Endodermal cell (in vitro differentiated cells): ENCODE data around the gene CDH23. TPM values are rescaled to one million over a fixed set of nuclear protein-coding genes. Genes with fewer than 3 reads are reported as not detected.

Experiments used
- DNase-seq: peaks from one replicate; pipeline ENCODE4 v3.0.0-alpha.2; 2017
- H3K27ac ChIP-seq: 2 replicates; pipeline ENCODE4 v1.5.1; 2013; ENCODE audit warnings: mild to moderate bottlenecking, low read depth, low read length, moderate library complexity
- H3K27me3 ChIP-seq: 2 replicates; pipeline ENCODE4 v1.6.1; 2013; ENCODE audit warnings: mild to moderate bottlenecking, low read length, moderate library complexity; ENCODE audit not compliant: insufficient read depth, control insufficient read depth, poor library complexity, severe bottlenecking
- H3K36me3 ChIP-seq: 2 replicates; pipeline ENCODE4 v1.7.0; 2013; ENCODE audit warnings: mild to moderate bottlenecking, low read length, moderate library complexity; ENCODE audit not compliant: control insufficient read depth, insufficient read depth
- H3K4me1 ChIP-seq: one replicate; pipeline ENCODE4 v1.7.0; 2013; ENCODE audit warnings: low read length; ENCODE audit not compliant: control insufficient read depth, insufficient read depth
- H3K4me3 ChIP-seq: 2 replicates; pipeline ENCODE4 v1.5.1; 2013; ENCODE audit warnings: mild to moderate bottlenecking, low read length, moderate library complexity
- H3K9ac ChIP-seq: 2 replicates; pipeline ENCODE4 v1.6.1; 2013; ENCODE audit warnings: mild to moderate bottlenecking, low read length, moderate library complexity; ENCODE audit not compliant: poor library complexity, severe bottlenecking; ENCODE audit errors: extremely low read depth
- H3K9me3 ChIP-seq: 2 replicates; pipeline ENCODE4 v1.6.1; 2013; ENCODE audit warnings: mild to moderate bottlenecking, low read length, moderate library complexity; ENCODE audit not compliant: control insufficient read depth
- H3K27ac Mint-ChIP-seq: 2 replicates; pipeline ENCODE4 v1.8.0; 2020; ENCODE audit warnings: mixed read lengths
- H3K27me3 Mint-ChIP-seq: 2 replicates; pipeline ENCODE4 v1.8.0; 2021; ENCODE audit warnings: mild to moderate bottlenecking, mixed read lengths; ENCODE audit not compliant: insufficient read depth
- H3K36me3 Mint-ChIP-seq: 2 replicates; pipeline ENCODE4 v1.8.0; 2020; ENCODE audit warnings: low read depth, mixed read lengths
- H3K4me1 Mint-ChIP-seq: 2 replicates; pipeline ENCODE4 v1.8.0; 2020; ENCODE audit warnings: mixed read lengths
- H3K4me3 Mint-ChIP-seq: 2 replicates; pipeline ENCODE4 v1.8.0; 2020; ENCODE audit warnings: mild to moderate bottlenecking, moderate library complexity, mixed read lengths
- H3K9me3 Mint-ChIP-seq: 2 replicates; pipeline ENCODE4 v1.8.0; 2020; ENCODE audit warnings: mild to moderate bottlenecking, mixed read lengths
- WGBS, 2 experiments: methylation state at CpG; one replicate each; pipeline versions ENCODE4 v1.1.5 to v1.1.7; 2013; ENCODE audit warnings: missing lambda C conversion rate in 2 of 2, mixed read lengths in 1 of 2; ENCODE audit not compliant: insufficient coverage in 1 of 2, insufficient read length in 1 of 2; 5-methylcytosine and 5-hydroxymethylcytosine counted together
- total RNA-seq, 2 donors: library from RNA; stranded (reverse); fragmentation: NEBNext Ultra II Directional in 1 of 2; extraction: Animal tissue kit (Norgen Biotek cat#: 25700) in 1 of 2; gene quantifications; 2 replicates in 1 of 2; 3 replicates in 1 of 2; pipeline ENCODE4 v1.2.1, GENCODE V29; 2021
- TF ChIP-seq, protein P1 (sequence below): fragments of 200-600 bp; sonication (generic); conservative IDR thresholded peaks from 2 replicates; pipeline ENCODE4 v1.5.0; 2021; ENCODE audit warnings: antibody characterized with exemption, mild to moderate bottlenecking

Gene CDH23
- total RNA-seq, 2 donors from 2014 or later = 2.1 to 4.2 TPM

DNA sequence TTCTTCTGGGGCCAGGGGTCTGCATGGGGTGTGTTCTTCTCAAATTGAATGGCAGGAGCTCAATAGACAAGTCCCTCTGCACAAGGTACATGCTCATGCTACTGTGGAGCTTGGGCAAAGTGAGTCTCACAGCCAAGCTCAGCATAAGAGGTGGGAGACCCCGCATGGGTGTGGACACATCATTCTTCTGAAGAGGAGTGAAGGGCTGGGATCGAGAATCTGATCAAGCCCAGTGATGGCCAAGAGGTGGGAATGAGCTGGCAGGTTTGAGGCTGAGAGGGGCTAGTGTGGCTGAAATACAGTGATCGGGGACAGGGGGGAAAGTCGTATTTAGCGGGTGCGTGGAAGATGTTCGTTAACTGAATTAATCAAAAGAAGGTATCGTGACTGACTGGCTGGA, 32.6 kb downstream of the CDH23 start:
- H3K9me3 ChIP-seq = no peaks in the 10 kb centered on the region
- H3K4me3 ChIP-seq = no peak overlapping the region
- H3K27me3 ChIP-seq = no peaks in the 10 kb centered on the region
- TF ChIP-seq, protein P1, sequence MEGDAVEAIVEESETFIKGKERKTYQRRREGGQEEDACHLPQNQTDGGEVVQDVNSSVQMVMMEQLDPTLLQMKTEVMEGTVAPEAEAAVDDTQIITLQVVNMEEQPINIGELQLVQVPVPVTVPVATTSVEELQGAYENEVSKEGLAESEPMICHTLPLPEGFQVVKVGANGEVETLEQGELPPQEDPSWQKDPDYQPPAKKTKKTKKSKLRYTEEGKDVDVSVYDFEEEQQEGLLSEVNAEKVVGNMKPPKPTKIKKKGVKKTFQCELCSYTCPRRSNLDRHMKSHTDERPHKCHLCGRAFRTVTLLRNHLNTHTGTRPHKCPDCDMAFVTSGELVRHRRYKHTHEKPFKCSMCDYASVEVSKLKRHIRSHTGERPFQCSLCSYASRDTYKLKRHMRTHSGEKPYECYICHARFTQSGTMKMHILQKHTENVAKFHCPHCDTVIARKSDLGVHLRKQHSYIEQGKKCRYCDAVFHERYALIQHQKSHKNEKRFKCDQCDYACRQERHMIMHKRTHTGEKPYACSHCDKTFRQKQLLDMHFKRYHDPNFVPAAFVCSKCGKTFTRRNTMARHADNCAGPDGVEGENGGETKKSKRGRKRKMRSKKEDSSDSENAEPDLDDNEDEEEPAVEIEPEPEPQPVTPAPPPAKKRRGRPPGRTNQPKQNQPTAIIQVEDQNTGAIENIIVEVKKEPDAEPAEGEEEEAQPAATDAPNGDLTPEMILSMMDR = no peak
- peaks cover 2% of the 10 kb centered on the region for H3K4me1 Mint-ChIP-seq
- H3K9me3 Mint-ChIP-seq = no peaks in the 10 kb centered on the region
- no peak overlapping the region for H3K9ac ChIP-seq
- peak; percentile 28 for DNase-seq
- 95 to 100% methylated on average over 7 to 8 of the region's 8 CpGs for WGBS, 2 experiments
- no peaks in the 10 kb centered on the region for H3K36me3 ChIP-seq
- no peak overlapping the region for H3K27ac ChIP-seq
- H3K27me3 Mint-ChIP-seq = peaks cover 3% of the 10 kb centered on the region
- H3K36me3 Mint-ChIP-seq = no peaks in the 10 kb centered on the region
- no peak overlapping the region for H3K4me3 Mint-ChIP-seq
- H3K27ac Mint-ChIP-seq = no peak overlapping the region
- H3K4me1 ChIP-seq = no peaks in the 10 kb centered on the region

DNA sequence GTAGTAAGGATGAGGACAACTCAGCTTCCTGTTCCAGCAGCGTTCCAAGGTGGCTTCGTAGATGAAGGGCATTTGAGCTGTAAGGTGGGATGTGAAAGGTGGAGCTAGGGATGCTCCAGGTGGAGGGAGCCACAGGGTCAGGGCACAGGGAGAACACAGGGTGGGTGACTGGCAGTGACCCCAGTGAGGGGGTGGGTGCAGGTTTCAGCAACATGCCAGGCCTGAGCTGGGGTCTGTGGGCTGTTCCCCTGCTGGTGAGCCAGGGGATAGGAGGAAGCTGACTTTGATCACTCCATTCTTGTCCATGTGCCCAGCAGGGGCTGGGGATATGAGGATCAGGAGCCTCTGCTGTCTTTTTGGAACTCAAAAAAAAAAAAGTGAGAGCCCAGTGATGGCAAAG, 33.2 kb downstream of the CDH23 start:
- WGBS, 2 experiments = 83 to 97% methylated on average over 1 to 2 of the region's 2 CpGs
- H3K9me3 Mint-ChIP-seq = no peaks in the 10 kb centered on the region
- Histone ChIP-seq H3K27me3 (no peaks in the 10 kb centered on the region), H3K4me3 (no peak overlapping the region), H3K27ac (no peak overlapping the region), H3K4me1 (no peaks in the 10 kb centered on the region), H3K9ac (no peak overlapping the region), H3K36me3 (no peaks in the 10 kb centered on the region), H3K9me3 (no peaks in the 10 kb centered on the region)
- no peaks in the 10 kb centered on the region for H3K27me3 Mint-ChIP-seq
- peaks cover 2% of the 10 kb centered on the region for H3K4me1 Mint-ChIP-seq
- H3K36me3 Mint-ChIP-seq = no peaks in the 10 kb centered on the region
- TF ChIP-seq, protein P1 = peak; percentile 80
- H3K4me3 Mint-ChIP-seq = no peak overlapping the region
- no peak overlapping the region for H3K27ac Mint-ChIP-seq
- DNase-seq = peak; percentile 82

DNA sequence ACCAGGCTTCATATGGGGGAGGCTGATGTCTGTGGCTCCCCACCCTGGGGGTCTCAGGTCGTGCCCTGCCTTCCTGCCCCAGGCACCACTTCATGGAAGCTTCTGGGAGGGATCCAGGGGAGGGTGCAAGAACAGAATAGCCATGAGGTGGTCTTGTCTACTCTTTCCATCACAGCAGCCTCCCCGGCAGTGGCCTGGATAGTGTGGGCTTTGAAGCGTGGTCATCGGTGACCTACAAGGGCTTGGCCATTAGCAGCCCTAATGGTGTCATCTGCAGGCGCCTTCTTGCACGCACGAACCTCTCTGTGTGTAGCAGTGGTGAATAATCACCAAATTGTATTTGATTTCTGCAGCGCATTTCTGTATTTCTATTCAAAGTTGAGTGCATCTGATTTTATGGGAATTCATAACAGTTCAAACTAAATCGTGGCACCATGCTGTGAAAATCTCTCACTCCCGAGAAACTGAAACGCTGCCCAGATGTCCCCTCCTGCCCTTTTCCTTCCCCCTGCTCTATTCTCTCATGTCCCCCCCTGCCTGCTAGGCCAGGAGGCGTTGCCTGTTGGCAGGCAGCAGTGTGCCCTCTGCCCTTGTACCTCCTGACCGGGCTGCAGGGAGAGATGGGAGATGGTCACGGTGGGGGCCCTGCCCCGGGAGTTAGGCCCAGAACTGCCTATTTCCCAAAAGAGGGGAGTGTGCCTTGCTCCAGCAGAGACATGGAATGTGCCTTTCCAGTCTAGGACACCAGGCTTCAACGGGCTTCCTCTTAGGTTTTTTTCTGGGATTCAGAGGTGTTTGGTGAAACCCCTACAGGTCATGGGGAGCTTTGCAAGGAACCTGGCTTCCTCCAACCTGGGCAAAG, 34.8 kb downstream of the CDH23 start:
- peaks cover 2% of the 10 kb centered on the region for H3K4me1 Mint-ChIP-seq
- H3K27ac Mint-ChIP-seq = no peak overlapping the region
- no peak overlapping the region for H3K4me3 Mint-ChIP-seq
- Histone ChIP-seq H3K27ac (no peak overlapping the region), H3K27me3 (no peaks in the 10 kb centered on the region), H3K36me3 (no peaks in the 10 kb centered on the region), H3K4me3 (no peak overlapping the region), H3K9me3 (no peaks in the 10 kb centered on the region), H3K9ac (no peak overlapping the region), H3K4me1 (no peaks in the 10 kb centered on the region)
- WGBS, 2 experiments = 88 to 90% methylated on average over 14 to 16 of the region's 16 CpGs
- no peaks in the 10 kb centered on the region for H3K27me3 Mint-ChIP-seq
- no peaks in the 10 kb centered on the region for H3K36me3 Mint-ChIP-seq
- no peaks in the 10 kb centered on the region for H3K9me3 Mint-ChIP-seq
- TF ChIP-seq, protein P1 = peak; percentile 70
- DNase-seq = peak; percentile 73
